GM12878 (cell line): ENCODE measurements around the gene ERC2. TPM values are rescaled to one million over a fixed set of nuclear protein-coding genes. Genes with fewer than 3 reads are reported as not detected.

ENCODE experiments used
- ATAC-seq: fragments of 200-7000 bp; cut with Tn5 transposase; 3 replicates; pipeline ENCODE4 v1.9.1; 2020; ENCODE audit warnings: mild to moderate bottlenecking, moderate library complexity
- BruUV-seq: library from RNA; stranded (reverse); fragments of 400-500 nt; replicated peaks from 2 replicates; lab custom pipeline; 2021; lab: Mats Ljungman, UMichigan
- CTCF ChIA-PET: fragments of 300-600 bp; sonication (Branson Sonifier 250); formaldehyde crosslinking; extraction: SDS; loops from one replicate; lab custom pipeline; 2021; ENCODE audit warnings: inconsistent platforms; lab: Yijun Ruan, JAX
- POLR2A ChIA-PET: fragments of 350-600 bp; formaldehyde crosslinking; extraction: SDS; loops from one replicate; lab custom pipeline; 2021; ENCODE audit warnings: inconsistent platforms; lab: Charles Lee
- RAD21 ChIA-PET: fragments of 300-600 bp; sonication (Branson Sonifier 250); formaldehyde crosslinking; loops from one replicate; lab custom pipeline; 2023; ENCODE audit warnings: antibody characterized with exemption; ENCODE audit not compliant: unreplicated experiment; lab: Charles Lee
- SMC1A ChIA-PET: fragments of 300-600 bp; sonication (Branson Sonifier 250); formaldehyde crosslinking; loops from one replicate; lab custom pipeline; 2023; ENCODE audit not compliant: unreplicated experiment, uncharacterized antibody; lab: Charles Lee
- DNase-seq: peaks from one replicate; pipeline ENCODE4 v3.0.0-alpha.2; 2011; ENCODE audit warnings: low read depth, low spot score
- FAIRE-seq: peaks from 3 replicates; lab custom pipeline; 2011; peaks lifted over from hg19 to GRCh38; lab: Jason Lieb, UNC
- H2AFZ ChIP-seq: 2 replicates; pipeline ENCODE4 v1.6.0; 2011; ENCODE audit warnings: low read depth, low read length, control low read depth; ENCODE audit not compliant: control insufficient read depth
- H3K27ac ChIP-seq: 2 replicates; pipeline ENCODE4 v1.5.1; 2011; ENCODE audit warnings: control low read depth; ENCODE audit not compliant: control insufficient read depth, insufficient read depth
- H3K27me3 ChIP-seq, 2 experiments: replicated peaks in 1 of 2; 2 replicates each; pipeline versions ENCODE4 v1.6.0 to v1.6.1; 2011; ENCODE audit warnings: low read length in 1 of 2; ENCODE audit not compliant: control insufficient read depth in 2 of 2, insufficient read depth in 2 of 2
- H3K36me3 ChIP-seq, 2 experiments: 2 replicates each; pipeline ENCODE4 v1.5.1; 2011; ENCODE audit warnings: low read length in 1 of 2; ENCODE audit not compliant: control insufficient read depth in 2 of 2, insufficient read depth in 2 of 2
- H3K4me1 ChIP-seq: 2 replicates; pipeline ENCODE4 v1.6.1; 2011; ENCODE audit warnings: mild to moderate bottlenecking, low read length, moderate library complexity, mixed read lengths; ENCODE audit not compliant: control insufficient read depth, insufficient read depth
- H3K4me2 ChIP-seq: 2 replicates; pipeline ENCODE4 v1.6.0; 2011; ENCODE audit warnings: control low read depth; ENCODE audit not compliant: control insufficient read depth, insufficient read depth
- H3K4me3 ChIP-seq: fragments of 200-600 bp; sonication (generic); 2 replicates; pipeline ENCODE4 v1.5.1; 2016
- H3K79me2 ChIP-seq: 2 replicates; pipeline ENCODE4 v1.6.0; 2011; ENCODE audit warnings: low read length; ENCODE audit not compliant: control insufficient read depth, insufficient read depth
- H3K9ac ChIP-seq: 2 replicates; pipeline ENCODE4 v1.8.0; 2011; ENCODE audit warnings: low read length, control low read depth, mixed read lengths; ENCODE audit not compliant: control insufficient read depth, insufficient read depth
- H3K9me3 ChIP-seq: replicated peaks from 3 replicates; pipeline ENCODE4 v1.5.1; 2011; ENCODE audit warnings: mild to moderate bottlenecking, low read length; ENCODE audit not compliant: control insufficient read depth, insufficient read depth
- H4K20me1 ChIP-seq: 2 replicates; pipeline ENCODE4 v1.6.0; 2011; ENCODE audit not compliant: control insufficient read depth, insufficient read depth
- CEBPB ChIP-seq, 2 experiments: fragments of 150-350 bp in 1 of 2; IDR thresholded peaks; 2 replicates each; pipeline ENCODE4 v1.6.1; 2012 to 2014; ENCODE audit warnings: low read depth in 2 of 2, low read length in 2 of 2, borderline replicate concordance in 1 of 2, inconsistent platforms in 1 of 2
- EED ChIP-seq: sonication (generic); IDR thresholded peaks from 2 replicates; pipeline ENCODE4 v1.6.1; 2016; ENCODE audit warnings: antibody characterized with exemption, low read depth
- EGR1 ChIP-seq, 2 experiments: IDR thresholded peaks; 1 replicate in 1 of 2; 2 replicates in 1 of 2; pipeline ENCODE4 v1.6.1; 2011 to 2012; ENCODE audit warnings: low read depth in 2 of 2, low read length in 2 of 2, borderline replicate concordance in 1 of 2, mild to moderate bottlenecking in 1 of 2, moderate library complexity in 1 of 2
- HDAC6 ChIP-seq: fragments of 200-600 bp; sonication (generic); IDR thresholded peaks from one replicate; pipeline ENCODE4 v1.8.0; 2017; ENCODE audit warnings: antibody characterized with exemption; ENCODE audit not compliant: unreplicated experiment
- NR2C1 ChIP-seq: fragments of 450-650 bp; IDR thresholded peaks from 2 replicates; pipeline ENCODE4 v1.6.1; 2017; ENCODE audit warnings: antibody characterized with exemption, mild to moderate bottlenecking, moderate library complexity
- RFX5 ChIP-seq: IDR thresholded peaks from 2 replicates; pipeline ENCODE4 v1.6.1; 2011; ENCODE audit warnings: low read depth, low read length, improper control_type of control experiment
- RUNX3 ChIP-seq: IDR thresholded peaks from 2 replicates; pipeline ENCODE4 v1.6.1; 2012; ENCODE audit warnings: low read length, inconsistent platforms
- SIN3A ChIP-seq: IDR thresholded peaks from 2 replicates; pipeline ENCODE4 v1.6.1; 2012; ENCODE audit warnings: low read depth, low read length, improper control_type of control experiment
- SUPT20H ChIP-seq: IDR thresholded peaks from 2 replicates; pipeline ENCODE4 v1.6.1; 2011; ENCODE audit warnings: low read depth, mild to moderate bottlenecking, low read length, moderate library complexity, borderline replicate concordance; ENCODE audit not compliant: control insufficient read depth
- YY1 ChIP-seq: IDR thresholded peaks from 2 replicates; pipeline ENCODE4 v1.6.1; 2011; ENCODE audit warnings: low read depth, mild to moderate bottlenecking, low read length
- ZNF217 ChIP-seq: fragments of 450-650 bp; IDR thresholded peaks from 2 replicates; pipeline ENCODE4 v1.6.1; 2017; ENCODE audit warnings: antibody characterized with exemption, mild to moderate bottlenecking
- WGBS: methylation state at CpG from one replicate; pipeline ENCODE4 v1.1.6; 2016; ENCODE audit warnings: low lambda C conversion rate; ENCODE audit not compliant: insufficient replicate concordance, insufficient coverage; ENCODE audit errors: missing lambda C conversion rate; 5-methylcytosine and 5-hydroxymethylcytosine counted together
- in situ Hi-C: fragments of 300-500 bp; cut with MboI; formaldehyde crosslinking; loops from 9 replicates; pipeline ENCODE4 v1.14.3; 2018; ENCODE audit warnings: mixed read lengths
- intact Hi-C: fragments of 100-400 bp; cut with micrococcal nuclease; formaldehyde crosslinking; loops from one replicate; pipeline ENCODE4 v1.14.2; 2022; ENCODE audit not compliant: unreplicated experiment
- polyA plus RNA-seq, 11 experiments: library from polyadenylated mRNA; depleted of rRNA in 4 of 11; unstranded in 6 of 11; stranded (reverse) in 5 of 11; fragments of >200 nt; fragmentation: Nextera tagmentation in 4 of 11; fragmentation: Illumina TruSeq in 1 of 11; extraction: Ambion mirVana in 4 of 11; extraction: Trizol in 1 of 11; gene quantifications; 1 replicate in 1 of 11; 2 replicates in 10 of 11; pipeline versions ENCODE4 v1.2.1 to v1.2.3, GENCODE V29; 2011 to 2016; ENCODE audit warnings: inconsistent platforms in 2 of 11, missing spikeins in 2 of 11, low read depth in 1 of 11
- total RNA-seq, 4 experiments: library from RNA; depleted of rRNA in 3 of 4; stranded (reverse); fragments of >200 nt in 3 of 4; fragmentation: Illumina TruSeq in 1 of 4; extraction: Trizol in 1 of 4; gene quantifications; 2 replicates each; pipeline versions ENCODE4 v1.2.1 to v1.2.3, GENCODE V29; 2013 to 2021
- TF ChIP-seq, protein P1 (sequence below): fragments of 450-650 bp; IDR thresholded peaks from 2 replicates; pipeline ENCODE4 v1.6.1; 2017; ENCODE audit warnings: antibody characterized with exemption, mild to moderate bottlenecking, moderate library complexity
- TF ChIP-seq, protein P2 (sequence below): IDR thresholded peaks from 2 replicates; pipeline ENCODE4 v1.6.1; 2012; ENCODE audit warnings: mild to moderate bottlenecking, low read depth, low read length
- TF ChIP-seq, protein P3 (sequence below): IDR thresholded peaks from 2 replicates; pipeline ENCODE4 v1.6.1; 2011; ENCODE audit warnings: borderline replicate concordance, low read depth, mild to moderate bottlenecking, moderate library complexity, mixed read lengths, low read length; ENCODE audit not compliant: insufficient read depth; ENCODE audit errors: extremely low read length

The ERC2 gene
- total and polyA plus RNA-seq, 10 of the 15 experiments (the other 5 are each of a cell fraction or from before 2014, with no cell fraction given), result 0.06 to 1.4 (median 0.12) TPM; not detected in 3

DNA sequence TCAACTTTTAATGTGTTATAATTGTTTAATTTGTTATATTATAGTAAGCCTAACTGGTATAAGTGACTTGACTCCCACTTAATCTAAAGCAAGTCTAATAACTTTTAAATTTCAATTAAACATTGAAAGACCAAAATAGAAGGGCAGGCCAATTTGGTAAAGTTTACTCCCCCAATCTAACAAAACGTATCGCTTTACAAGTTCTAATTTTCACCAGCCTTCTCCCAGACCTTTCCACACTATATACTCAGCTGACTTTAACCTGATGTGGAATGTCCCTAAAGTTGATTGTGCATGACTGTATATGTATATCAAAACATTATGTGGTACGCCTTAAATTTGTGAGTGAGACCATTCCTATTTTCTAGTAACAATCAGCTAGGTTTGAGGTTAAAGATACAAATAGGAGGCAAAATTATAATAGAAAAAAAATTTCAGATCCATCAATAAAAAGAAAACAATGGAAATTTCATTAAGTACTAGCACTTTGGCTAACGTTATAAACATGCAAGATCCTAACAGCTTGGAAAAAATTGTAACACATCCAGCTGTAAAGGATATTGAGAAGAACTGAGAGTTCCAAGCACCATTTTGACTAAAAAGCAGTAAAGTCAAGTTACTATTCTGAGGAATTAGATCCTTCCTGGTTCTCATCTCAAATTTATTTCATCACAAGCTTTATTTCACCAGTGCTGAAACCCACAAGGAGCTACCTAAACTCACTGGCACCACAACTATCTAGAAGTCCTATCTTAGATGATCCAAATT, 199.5 kb downstream of the ERC2 start:
- Histone ChIP-seq H3K4me2 (no peak overlapping the region), H3K4me3 (no peak overlapping the region), H3K27ac (no peak overlapping the region), H3K27me3 (no peaks in the 10 kb centered on the region; a peak in 1 of 4 replicates), H3K9me3 (no peaks in the 10 kb centered on the region), H3K36me3 (no peaks in the 10 kb centered on the region), H2AFZ (no peak overlapping the region), H3K4me1 (no peaks in the 10 kb centered on the region), H3K79me2 (no peaks in the 10 kb centered on the region), H4K20me1 (no peaks in the 10 kb centered on the region), H3K9ac (no peak overlapping the region)
- ATAC-seq (no peak), DNase-seq (no peak), FAIRE-seq (no peak)
- intact Hi-C loops, result no loop called here
- ChIA-PET CTCF (interaction anchor here (1.2 to 1.9 kb wide), 2 partner anchors 18 to 34 kb away, joined by 3 to 6 read pairs; no protein-coding TSS in a partner anchor), RAD21 (no interaction called here), POLR2A (no interaction called here), SMC1A (interaction anchor here (0.6 kb wide), 1 partner anchor 239 kb away, joined by 3 read pairs; no protein-coding TSS in a partner anchor)
- WGBS, result 42% methylated on average over 4 of the region's 4 CpGs
- no TSS peak for BruUV-seq
- in situ Hi-C loops, result no loop called here
- TF ChIP-seq HDAC6, result no peak
- TF ChIP-seq, protein P1, sequence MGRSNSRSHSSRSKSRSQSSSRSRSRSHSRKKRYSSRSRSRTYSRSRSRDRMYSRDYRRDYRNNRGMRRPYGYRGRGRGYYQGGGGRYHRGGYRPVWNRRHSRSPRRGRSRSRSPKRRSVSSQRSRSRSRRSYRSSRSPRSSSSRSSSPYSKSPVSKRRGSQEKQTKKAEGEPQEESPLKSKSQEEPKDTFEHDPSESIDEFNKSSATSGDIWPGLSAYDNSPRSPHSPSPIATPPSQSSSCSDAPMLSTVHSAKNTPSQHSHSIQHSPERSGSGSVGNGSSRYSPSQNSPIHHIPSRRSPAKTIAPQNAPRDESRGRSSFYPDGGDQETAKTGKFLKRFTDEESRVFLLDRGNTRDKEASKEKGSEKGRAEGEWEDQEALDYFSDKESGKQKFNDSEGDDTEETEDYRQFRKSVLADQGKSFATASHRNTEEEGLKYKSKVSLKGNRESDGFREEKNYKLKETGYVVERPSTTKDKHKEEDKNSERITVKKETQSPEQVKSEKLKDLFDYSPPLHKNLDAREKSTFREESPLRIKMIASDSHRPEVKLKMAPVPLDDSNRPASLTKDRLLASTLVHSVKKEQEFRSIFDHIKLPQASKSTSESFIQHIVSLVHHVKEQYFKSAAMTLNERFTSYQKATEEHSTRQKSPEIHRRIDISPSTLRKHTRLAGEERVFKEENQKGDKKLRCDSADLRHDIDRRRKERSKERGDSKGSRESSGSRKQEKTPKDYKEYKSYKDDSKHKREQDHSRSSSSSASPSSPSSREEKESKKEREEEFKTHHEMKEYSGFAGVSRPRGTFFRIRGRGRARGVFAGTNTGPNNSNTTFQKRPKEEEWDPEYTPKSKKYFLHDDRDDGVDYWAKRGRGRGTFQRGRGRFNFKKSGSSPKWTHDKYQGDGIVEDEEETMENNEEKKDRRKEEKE, result no peak
- TF ChIP-seq EGR1 (IDR thresholded peaks at IDR 0.05; ENCODE audit: borderline replicate concordance in 1 of 2, low read depth in 2 of 2, low read length in 2 of 2), result no peak
- no peak for TF ChIP-seq EED
- no peak for TF ChIP-seq ZNF217
- TF ChIP-seq RUNX3, result no peak
- TF ChIP-seq NR2C1, result no peak
- no peak for TF ChIP-seq SUPT20H
- no peak for TF ChIP-seq YY1
- no peak for TF ChIP-seq CEBPB (IDR thresholded peaks at IDR 0.05; ENCODE audit: borderline replicate concordance in 1 of 2, low read depth in 2 of 2, low read length in 2 of 2)
- TF ChIP-seq, protein P2, sequence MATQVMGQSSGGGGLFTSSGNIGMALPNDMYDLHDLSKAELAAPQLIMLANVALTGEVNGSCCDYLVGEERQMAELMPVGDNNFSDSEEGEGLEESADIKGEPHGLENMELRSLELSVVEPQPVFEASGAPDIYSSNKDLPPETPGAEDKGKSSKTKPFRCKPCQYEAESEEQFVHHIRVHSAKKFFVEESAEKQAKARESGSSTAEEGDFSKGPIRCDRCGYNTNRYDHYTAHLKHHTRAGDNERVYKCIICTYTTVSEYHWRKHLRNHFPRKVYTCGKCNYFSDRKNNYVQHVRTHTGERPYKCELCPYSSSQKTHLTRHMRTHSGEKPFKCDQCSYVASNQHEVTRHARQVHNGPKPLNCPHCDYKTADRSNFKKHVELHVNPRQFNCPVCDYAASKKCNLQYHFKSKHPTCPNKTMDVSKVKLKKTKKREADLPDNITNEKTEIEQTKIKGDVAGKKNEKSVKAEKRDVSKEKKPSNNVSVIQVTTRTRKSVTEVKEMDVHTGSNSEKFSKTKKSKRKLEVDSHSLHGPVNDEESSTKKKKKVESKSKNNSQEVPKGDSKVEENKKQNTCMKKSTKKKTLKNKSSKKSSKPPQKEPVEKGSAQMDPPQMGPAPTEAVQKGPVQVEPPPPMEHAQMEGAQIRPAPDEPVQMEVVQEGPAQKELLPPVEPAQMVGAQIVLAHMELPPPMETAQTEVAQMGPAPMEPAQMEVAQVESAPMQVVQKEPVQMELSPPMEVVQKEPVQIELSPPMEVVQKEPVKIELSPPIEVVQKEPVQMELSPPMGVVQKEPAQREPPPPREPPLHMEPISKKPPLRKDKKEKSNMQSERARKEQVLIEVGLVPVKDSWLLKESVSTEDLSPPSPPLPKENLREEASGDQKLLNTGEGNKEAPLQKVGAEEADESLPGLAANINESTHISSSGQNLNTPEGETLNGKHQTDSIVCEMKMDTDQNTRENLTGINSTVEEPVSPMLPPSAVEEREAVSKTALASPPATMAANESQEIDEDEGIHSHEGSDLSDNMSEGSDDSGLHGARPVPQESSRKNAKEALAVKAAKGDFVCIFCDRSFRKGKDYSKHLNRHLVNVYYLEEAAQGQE, result no peak
- TF ChIP-seq RFX5, result no peak
- no peak for TF ChIP-seq SIN3A
- TF ChIP-seq, protein P3, sequence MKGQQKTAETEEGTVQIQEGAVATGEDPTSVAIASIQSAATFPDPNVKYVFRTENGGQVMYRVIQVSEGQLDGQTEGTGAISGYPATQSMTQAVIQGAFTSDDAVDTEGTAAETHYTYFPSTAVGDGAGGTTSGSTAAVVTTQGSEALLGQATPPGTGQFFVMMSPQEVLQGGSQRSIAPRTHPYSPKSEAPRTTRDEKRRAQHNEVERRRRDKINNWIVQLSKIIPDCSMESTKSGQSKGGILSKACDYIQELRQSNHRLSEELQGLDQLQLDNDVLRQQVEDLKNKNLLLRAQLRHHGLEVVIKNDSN, result no peak
